Measurements from ENCODE around the gene NNT. TPM values are rescaled to one million over a fixed set of nuclear protein-coding genes. Genes with fewer than 3 reads are reported as not detected.

The NNT gene
- polyA plus RNA-seq, 1 donor (not counting 4 experiments of a cell fraction or from before 2014, with no cell fraction given): 23.3 TPM

DNA sequence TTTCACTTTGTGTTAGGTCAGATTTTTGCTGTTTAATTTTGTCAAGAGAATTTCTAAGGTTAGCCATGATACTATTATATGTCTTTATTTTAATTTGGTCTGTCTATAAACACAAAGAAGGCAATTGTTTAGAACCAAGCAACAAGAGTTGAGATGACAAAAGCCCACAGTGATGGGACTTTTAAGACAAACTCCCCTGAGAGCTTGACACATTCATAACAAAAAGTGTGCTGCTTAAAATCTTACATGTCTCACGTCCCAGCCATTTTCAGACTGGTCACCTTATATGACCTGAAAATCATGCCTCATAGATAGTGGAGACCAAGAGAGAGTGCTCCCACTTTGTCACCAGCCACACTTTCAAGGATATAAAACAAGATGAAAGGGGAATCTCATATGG, 21.6 kb upstream of the NNT start:
- DNase-seq (ENCODE audit: low read depth, low spot score) (no peak), FAIRE-seq (no peak)
- no peak overlapping the region for H3K4me3 ChIP-seq (ENCODE audit: control insufficient read depth in 2 of 3, extremely low read depth in 1 of 3, insufficient read depth in 2 of 3, low read depth in 1 of 3, low read length in 3 of 3)
- no peaks in the 10 kb centered on the region for H3K9me1 ChIP-seq (ENCODE audit: control insufficient read depth, extremely low read depth, insufficient read depth, low read length)
- no peak overlapping the region for H3K27ac ChIP-seq (ENCODE audit: control insufficient read depth, insufficient read depth, low read length)
- no peaks in the 10 kb centered on the region for H4K20me1 ChIP-seq (ENCODE audit: control insufficient read depth, extremely low read depth, insufficient read depth, low read length)
- H3K4me1 ChIP-seq (ENCODE audit: control insufficient read depth, extremely low read depth, insufficient read depth, low read length): no peaks in the 10 kb centered on the region
- no peak overlapping the region for H3K4me2 ChIP-seq (ENCODE audit: control insufficient read depth, extremely low read depth, insufficient read depth, low read depth, low read length)
- H2AFZ ChIP-seq (ENCODE audit: control insufficient read depth, low read length): no peak overlapping the region
- H3K79me2 ChIP-seq (ENCODE audit: control insufficient read depth, insufficient read depth, low read length): no peaks in the 10 kb centered on the region
- TF ChIP-seq, protein P1, sequence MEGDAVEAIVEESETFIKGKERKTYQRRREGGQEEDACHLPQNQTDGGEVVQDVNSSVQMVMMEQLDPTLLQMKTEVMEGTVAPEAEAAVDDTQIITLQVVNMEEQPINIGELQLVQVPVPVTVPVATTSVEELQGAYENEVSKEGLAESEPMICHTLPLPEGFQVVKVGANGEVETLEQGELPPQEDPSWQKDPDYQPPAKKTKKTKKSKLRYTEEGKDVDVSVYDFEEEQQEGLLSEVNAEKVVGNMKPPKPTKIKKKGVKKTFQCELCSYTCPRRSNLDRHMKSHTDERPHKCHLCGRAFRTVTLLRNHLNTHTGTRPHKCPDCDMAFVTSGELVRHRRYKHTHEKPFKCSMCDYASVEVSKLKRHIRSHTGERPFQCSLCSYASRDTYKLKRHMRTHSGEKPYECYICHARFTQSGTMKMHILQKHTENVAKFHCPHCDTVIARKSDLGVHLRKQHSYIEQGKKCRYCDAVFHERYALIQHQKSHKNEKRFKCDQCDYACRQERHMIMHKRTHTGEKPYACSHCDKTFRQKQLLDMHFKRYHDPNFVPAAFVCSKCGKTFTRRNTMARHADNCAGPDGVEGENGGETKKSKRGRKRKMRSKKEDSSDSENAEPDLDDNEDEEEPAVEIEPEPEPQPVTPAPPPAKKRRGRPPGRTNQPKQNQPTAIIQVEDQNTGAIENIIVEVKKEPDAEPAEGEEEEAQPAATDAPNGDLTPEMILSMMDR (optimal IDR thresholded peaks at IDR 0.05 in 1 of 3, IDR thresholded peaks at IDR 0.05 in 1 of 3, conservative IDR thresholded peaks at IDR 0.05 in 1 of 3; ENCODE audit: extremely low read depth in 1 of 3, insufficient read depth in 2 of 3, low read length in 3 of 3): no peak
- no peak for TF ChIP-seq EZH2 (IDR thresholded peaks at IDR 0.05; ENCODE audit: low read length)
- H3K9ac ChIP-seq (ENCODE audit: control insufficient read depth, extremely low read depth, insufficient read depth, low read length): no peak overlapping the region
- no peaks in the 10 kb centered on the region for H3K9me3 ChIP-seq (ENCODE audit: control insufficient read depth, low read depth, low read length)
- H3K36me3 ChIP-seq (ENCODE audit: control insufficient read depth in 2 of 2, extremely low read depth in 1 of 2, insufficient read depth in 2 of 2, low read length in 2 of 2): no peaks in the 10 kb centered on the region
- H3K27me3 ChIP-seq (ENCODE audit: control insufficient read depth, extremely low read depth, insufficient read depth, low read length): no peaks in the 10 kb centered on the region
- dilution Hi-C loops (cut with MboI; ENCODE audit: extremely low pct_ligation_motif_present, low sequenced_read_pairs): no loop called here

DNA sequence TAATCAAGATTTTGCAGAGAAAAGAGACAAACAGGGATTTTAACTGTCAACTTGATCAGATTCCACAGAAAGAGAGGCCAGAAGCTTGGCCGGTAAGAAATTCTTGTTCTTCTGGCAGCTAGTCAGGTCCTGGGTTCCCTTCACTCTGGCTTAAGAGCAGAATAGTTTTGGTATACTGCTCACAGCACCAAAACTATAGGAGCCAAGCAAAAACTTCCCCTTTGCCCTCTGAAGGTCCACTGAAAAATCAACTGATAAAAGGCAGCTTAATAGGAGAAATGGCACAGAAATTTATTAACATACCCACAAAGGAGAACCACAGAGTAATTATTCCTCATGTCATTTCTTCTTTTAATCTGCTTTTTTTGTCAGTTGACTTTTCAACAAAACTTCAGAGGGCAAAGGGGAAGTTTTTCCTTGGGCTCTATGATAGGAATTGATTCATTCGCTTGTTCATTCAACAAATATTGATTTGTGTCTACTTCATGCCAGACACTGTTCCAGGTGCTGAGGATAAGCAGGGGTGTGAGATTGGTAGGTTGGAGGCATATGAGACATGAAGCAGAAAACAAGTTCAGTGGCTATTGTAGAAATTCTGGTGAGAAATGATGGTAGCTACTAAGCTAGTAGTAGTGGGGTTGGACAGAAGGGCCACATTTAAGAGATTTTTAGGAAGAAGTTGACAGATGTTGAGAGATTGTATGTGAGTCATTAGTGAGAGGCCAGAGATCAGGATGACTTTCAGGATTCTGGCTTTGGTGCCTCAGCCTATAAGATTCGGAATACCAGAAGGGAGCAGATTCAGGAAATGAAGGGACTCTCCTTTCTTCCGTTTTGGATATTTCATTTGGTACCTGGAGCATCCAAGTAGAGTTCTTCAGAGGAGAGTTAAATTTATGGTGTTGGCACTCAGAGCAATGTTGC, 20.6 kb upstream of the NNT start:
- Histone ChIP-seq H3K9me1 (ENCODE audit: control insufficient read depth, extremely low read depth, insufficient read depth, low read length) (no peaks in the 10 kb centered on the region), H2AFZ (ENCODE audit: control insufficient read depth, low read length) (no peak overlapping the region), H3K9me3 (ENCODE audit: control insufficient read depth, low read depth, low read length) (no peaks in the 10 kb centered on the region), H3K36me3 (ENCODE audit: control insufficient read depth in 2 of 2, extremely low read depth in 1 of 2, insufficient read depth in 2 of 2, low read length in 2 of 2) (no peaks in the 10 kb centered on the region), H3K27me3 (ENCODE audit: control insufficient read depth, extremely low read depth, insufficient read depth, low read length) (no peaks in the 10 kb centered on the region), H3K4me1 (ENCODE audit: control insufficient read depth, extremely low read depth, insufficient read depth, low read length) (no peaks in the 10 kb centered on the region), H3K9ac (ENCODE audit: control insufficient read depth, extremely low read depth, insufficient read depth, low read length) (no peak overlapping the region), H3K79me2 (ENCODE audit: control insufficient read depth, insufficient read depth, low read length) (no peaks in the 10 kb centered on the region), H4K20me1 (ENCODE audit: control insufficient read depth, extremely low read depth, insufficient read depth, low read length) (no peaks in the 10 kb centered on the region), H3K4me3 (ENCODE audit: control insufficient read depth in 2 of 3, extremely low read depth in 1 of 3, insufficient read depth in 2 of 3, low read depth in 1 of 3, low read length in 3 of 3) (no peak overlapping the region), H3K4me2 (ENCODE audit: control insufficient read depth, extremely low read depth, insufficient read depth, low read depth, low read length) (no peak overlapping the region), H3K27ac (ENCODE audit: control insufficient read depth, insufficient read depth, low read length) (no peak overlapping the region)
- FAIRE-seq (no peak), DNase-seq (ENCODE audit: low read depth, low spot score) (no peak)
- TF ChIP-seq EZH2 (IDR thresholded peaks at IDR 0.05; ENCODE audit: low read length): no peak
- TF ChIP-seq, protein P1 (optimal IDR thresholded peaks at IDR 0.05 in 1 of 3, IDR thresholded peaks at IDR 0.05 in 1 of 3, conservative IDR thresholded peaks at IDR 0.05 in 1 of 3; ENCODE audit: extremely low read depth in 1 of 3, insufficient read depth in 2 of 3, low read length in 3 of 3): no peak
- dilution Hi-C loops (cut with MboI; ENCODE audit: extremely low pct_ligation_motif_present, low sequenced_read_pairs): no loop called here

All from keratinocyte (primary cell).